Body of pancreas (tissue), 4 donors: ENCODE results near the gene CLBA1. TPM values are rescaled to one million over a fixed set of nuclear protein-coding genes. Genes with fewer than 3 reads are reported as not detected.

Experiments
- ATAC-seq: fragments of 150-250 bp; one replicate; pipeline ENCODE4 v1.9.1; 2016
- DNase-seq, 4 donors: peaks; one replicate each; pipeline ENCODE4 v3.0.0-alpha.2; 2019
- H3K27ac ChIP-seq, 4 donors: fragments of 200-600 bp; sonication (generic); 1 replicate in 3 of 4; 2 replicates in 1 of 4; pipeline versions ENCODE4 v1.5.1 to v1.6.1; 2016 to 2019; ENCODE audit warnings: mild to moderate bottlenecking in 1 of 4, mixed read lengths in 1 of 4, moderate library complexity in 1 of 4
- H3K27me3 ChIP-seq, 2 donors: fragments of 200-600 bp; sonication (generic); one replicate each; pipeline ENCODE4 v1.6.0; 2016; ENCODE audit warnings: mild to moderate bottlenecking in 1 of 2
- H3K36me3 ChIP-seq, 2 donors: fragments of 200-600 bp; sonication (generic); replicated peaks in 1 of 2; 2 replicates each; pipeline ENCODE4 v1.5.1; 2016; ENCODE audit warnings: low read depth in 2 of 2; ENCODE audit not compliant: insufficient read depth in 1 of 2
- H3K4me1 ChIP-seq: fragments of 200-600 bp; sonication (generic); one replicate; pipeline ENCODE4 v1.6.0; 2016
- H3K4me3 ChIP-seq, 2 donors: fragments of 200-600 bp; sonication (generic); 1 replicate in 1 of 2; 2 replicates in 1 of 2; pipeline ENCODE4 v1.5.1; 2016 to 2019
- H3K9me3 ChIP-seq, 3 donors: fragments of 200-600 bp; sonication (generic); 1 replicate in 2 of 3; 2 replicates in 1 of 3; pipeline ENCODE4 v1.5.1; 2016
- CTCF ChIP-seq, 7 experiments: fragments of 450-650 bp in 4 of 7; fragments of 200-600 bp in 3 of 7; sonication (generic) in 3 of 7; IDR thresholded peaks; one replicate each; pipeline ENCODE4 v1.5.1; 2016 to 2019; ENCODE audit warnings: antibody characterized with exemption in 7 of 7
- POLR2A ChIP-seq, 3 donors: fragments of 450-650 bp; IDR thresholded peaks; one replicate each; pipeline ENCODE4 v1.6.1; 2016; ENCODE audit warnings: antibody characterized with exemption in 3 of 3, mild to moderate bottlenecking in 2 of 3
- WGBS, 2 donors: methylation state at CpG; one replicate each; pipeline ENCODE4 v1.1.5; 2017; 5-methylcytosine and 5-hydroxymethylcytosine counted together
- intact Hi-C: fragments of 100-400 bp; cut with DNase I; formaldehyde crosslinking; loops from one replicate; pipeline ENCODE4 v1.15.1; 2023
- total RNA-seq, 2 donors: library from RNA; depleted of rRNA; stranded (reverse); fragments of >200 nt; gene quantifications; one replicate each; pipeline ENCODE4 v1.1.0, GENCODE V29; 2016

The CLBA1 gene
- total RNA-seq, 2 donors from 2014 or later: 8.6 to 21.1 TPM

GRCh38 chr14:105005929-105006830 lies 20.6 kb downstream of the CLBA1 start:
- H3K27ac ChIP-seq: no peak overlapping the region
- H3K36me3 ChIP-seq: peaks cover 0 to 6% of the 10 kb centered on the region in 2 donors
- no peak for TF ChIP-seq CTCF (IDR thresholded peaks at IDR 0.05)
- intact Hi-C loops: no loop called here
- ATAC-seq: no peak
- no peak overlapping the region for H3K4me3 ChIP-seq
- no peak for DNase-seq
- no peaks in the 10 kb centered on the region for H3K27me3 ChIP-seq
- H3K4me1 ChIP-seq: no peaks in the 10 kb centered on the region
- 90 to 96% methylated on average over 5 to 20 of the region's 21 CpGs for WGBS, 2 donors
- H3K9me3 ChIP-seq: no peaks in the 10 kb centered on the region

- peaks cover 0 to 6% of the 10 kb centered on the region in 2 donors for H3K36me3 ChIP-seq
- no peaks in the 10 kb centered on the region for H3K9me3 ChIP-seq
- no peak for DNase-seq
- no peak for TF ChIP-seq POLR2A (IDR thresholded peaks at IDR 0.05)
- no peak for TF ChIP-seq CTCF (IDR thresholded peaks at IDR 0.05)
- H3K27ac ChIP-seq: no peak overlapping the region
- H3K27me3 ChIP-seq: no peaks in the 10 kb centered on the region
- no peak for ATAC-seq
- WGBS, 2 donors: 84 to 87% methylated on average over 8 to 21 of the region's 21 CpGs
- no peak overlapping the region for H3K4me3 ChIP-seq
- no peaks in the 10 kb centered on the region for H3K4me1 ChIP-seq
- intact Hi-C loops: no loop called here
These were observed 21.4 kb downstream of the CLBA1 start for GRCh38 chr14:105006831-105007592.

- Histone ChIP-seq H3K27ac (no peak overlapping the region), H3K4me1 (no peaks in the 10 kb centered on the region), H3K4me3 (no peak overlapping the region), H3K27me3 (no peaks in the 10 kb centered on the region), H3K36me3 (peaks cover 0 to 6% of the 10 kb centered on the region in 2 donors), H3K9me3 (no peaks in the 10 kb centered on the region)
- DNase-seq: no peak
- TF ChIP-seq CTCF (IDR thresholded peaks at IDR 0.05): no peak
- TF ChIP-seq POLR2A (IDR thresholded peaks at IDR 0.05): no peak
- 90 to 94% methylated on average over 14 to 18 of the region's 19 CpGs for WGBS, 2 donors
- intact Hi-C loops: no loop called here
- ATAC-seq: no peak
These were observed 22.1 kb downstream of the CLBA1 start for GRCh38 chr14:105007593-105008264.

GRCh38 chr14:105010106-105010505 lies 24.5 kb downstream of the CLBA1 start:
- H3K4me1 ChIP-seq: no peaks in the 10 kb centered on the region
- 84 to 88% methylated on average over 4 of the region's 4 CpGs for WGBS, 2 donors
- H3K9me3 ChIP-seq: no peaks in the 10 kb centered on the region
- H3K27me3 ChIP-seq: no peaks in the 10 kb centered on the region
- H3K27ac ChIP-seq: no peak overlapping the region
- H3K36me3 ChIP-seq: peaks cover 0 to 6% of the 10 kb centered on the region in 2 donors
- TF ChIP-seq CTCF (IDR thresholded peaks at IDR 0.05): no peak
- no peak for TF ChIP-seq POLR2A (IDR thresholded peaks at IDR 0.05)
- DNase-seq (no peak), ATAC-seq (no peak)
- no peak overlapping the region for H3K4me3 ChIP-seq
- intact Hi-C loops: no loop called here
